HepG2 (cell line): Measurements from ENCODE around the gene CNNM4. TPM values are rescaled to one million over a fixed set of nuclear protein-coding genes. Genes with fewer than 3 reads are reported as not detected.

Experiments
- ATAC-seq: fragments of 200-7000 bp; cut with Tn5 transposase; 3 replicates; pipeline ENCODE4 v1.9.1; 2020; ENCODE audit warnings: mild to moderate bottlenecking, moderate library complexity
- BruUV-seq: library from RNA; stranded (reverse); fragments of 400-500 nt; replicated peaks from 2 replicates; lab custom pipeline; 2021; lab: Mats Ljungman, UMichigan
- CTCF ChIA-PET: fragments of 300-600 bp; formaldehyde crosslinking; extraction: SDS; loops from one replicate; lab custom pipeline; 2021; ENCODE audit warnings: low total read pairs, inconsistent platforms, low intra/inter-chr PET ratio; lab: Yijun Ruan, JAX
- POLR2A ChIA-PET: fragments of 350-600 bp; sonication (Branson Sonifier 250); formaldehyde crosslinking; loops from one replicate; lab custom pipeline; 2020; ENCODE audit warnings: antibody characterized with exemption, inconsistent platforms; lab: Yijun Ruan, JAX
- DNase-seq: peaks from one replicate; pipeline ENCODE4 v3.0.0-alpha.2; 2015; ENCODE audit warnings: low spot score
- FAIRE-seq: peaks from 3 replicates; lab custom pipeline; 2011; peaks lifted over from hg19 to GRCh38; lab: Jason Lieb, UNC
- H2AFZ ChIP-seq: one replicate; pipeline ENCODE4 v1.6.1; 2011; ENCODE audit warnings: low read length, inconsistent platforms
- H3K27ac ChIP-seq: fragments of 300-600 bp; 3 replicates; pipeline ENCODE4 v1.8.0; 2011; ENCODE audit warnings: mixed run types, mild to moderate bottlenecking, mixed read lengths, low read length, inconsistent platforms; ENCODE audit not compliant: insufficient read depth; ENCODE audit errors: extremely low read length
- H3K27me3 ChIP-seq, 2 experiments: fragments of 200-600 bp in 1 of 2; 2 replicates in 1 of 2; 3 replicates in 1 of 2; pipeline versions ENCODE4 v1.6.0 to v1.8.0; 2011; ENCODE audit warnings: low read length in 2 of 2, mild to moderate bottlenecking in 2 of 2, moderate library complexity in 2 of 2, inconsistent platforms in 1 of 2; ENCODE audit not compliant: insufficient read depth in 2 of 2, control insufficient read depth in 1 of 2
- H3K36me3 ChIP-seq, 2 experiments: fragments of 200-600 bp in 1 of 2; replicated peaks in 1 of 2; 2 replicates in 1 of 2; 3 replicates in 1 of 2; pipeline versions ENCODE4 v1.5.1 to v1.8.0; 2011; ENCODE audit warnings: low read length in 2 of 2, inconsistent platforms in 1 of 2; ENCODE audit not compliant: insufficient read depth in 2 of 2, control insufficient read depth in 1 of 2
- H3K4me1 ChIP-seq: 2 replicates; pipeline ENCODE4 v1.5.1; 2012; ENCODE audit warnings: low read length, inconsistent platforms; ENCODE audit not compliant: insufficient read depth
- H3K4me2 ChIP-seq: 2 replicates; pipeline ENCODE4 v1.6.0; 2011; ENCODE audit warnings: low read depth, low read length, inconsistent platforms
- H3K4me3 ChIP-seq, 3 experiments: fragments of 200-600 bp in 1 of 3; sonication (generic), shearing (Covaris generic) in 1 of 3; replicated peaks in 1 of 3; 2 replicates each; pipeline ENCODE4 v1.5.1; 2011 to 2016; ENCODE audit warnings: low read length in 3 of 3, inconsistent platforms in 2 of 3, low read depth in 2 of 3, mild to moderate bottlenecking in 2 of 3, control low read depth in 1 of 3, mixed read lengths in 1 of 3; ENCODE audit not compliant: insufficient read depth in 1 of 3
- H3K79me2 ChIP-seq: one replicate; pipeline ENCODE4 v1.6.1; 2011; ENCODE audit warnings: low read length, inconsistent platforms; ENCODE audit not compliant: insufficient read depth
- H3K9ac ChIP-seq: 2 replicates; pipeline ENCODE4 v1.6.0; 2011; ENCODE audit warnings: mild to moderate bottlenecking, low read depth, low read length, inconsistent platforms; ENCODE audit not compliant: insufficient read depth
- H3K9me3 ChIP-seq: 2 replicates; pipeline ENCODE4 v1.5.1; 2012; ENCODE audit warnings: mild to moderate bottlenecking, low read length
- H4K20me1 ChIP-seq: 2 replicates; pipeline ENCODE4 v1.6.0; 2011; ENCODE audit warnings: inconsistent platforms, mild to moderate bottlenecking, low read length, moderate library complexity; ENCODE audit not compliant: insufficient read depth
- ARID2 ChIP-seq: sonication (generic); formaldehyde crosslinking; IDR thresholded peaks from 2 replicates; pipeline ENCODE4 v1.8.1; 2022; ENCODE audit warnings: mild to moderate bottlenecking, missing genetic modification reagents, borderline replicate concordance
- ATF7 ChIP-seq, 2 experiments: fragments of 450-650 bp in 1 of 2; sonication (generic) in 1 of 2; formaldehyde crosslinking in 1 of 2; IDR thresholded peaks; 2 replicates each; pipeline versions ENCODE4 v1.4.0 to v1.6.1; 2016 to 2020; ENCODE audit warnings: antibody characterized with exemption in 1 of 2, mild to moderate bottlenecking in 1 of 2, missing genetic modification reagents in 1 of 2
- ATRX ChIP-seq: sonication (generic); formaldehyde crosslinking; IDR thresholded peaks from 2 replicates; pipeline ENCODE4 v1.4.0; 2020; ENCODE audit warnings: missing genetic modification reagents, borderline replicate concordance
- CBX5 ChIP-seq: sonication (generic); formaldehyde crosslinking; IDR thresholded peaks from 2 replicates; pipeline ENCODE4 v1.4.0; 2020; ENCODE audit warnings: missing genetic modification reagents, borderline replicate concordance
- CHD4 ChIP-seq: fragments of 200-600 bp; sonication (generic); IDR thresholded peaks from 2 replicates; pipeline ENCODE4 v1.7.0; 2017; ENCODE audit warnings: mild to moderate bottlenecking, low read length, borderline replicate concordance
- FIP1L1 ChIP-seq: fragments of 200-400 bp; formaldehyde crosslinking; IDR thresholded peaks from 2 replicates; pipeline ENCODE4 v1.6.1; 2018; ENCODE audit warnings: low read depth, mild to moderate bottlenecking, low read length, moderate library complexity, borderline replicate concordance; ENCODE audit not compliant: insufficient read depth
- IRF2 ChIP-seq: IDR thresholded peaks from 2 replicates; pipeline ENCODE4 v1.6.1; 2018; ENCODE audit warnings: missing genetic modification reagents, missing compliant biosample characterization
- JUNB ChIP-seq: sonication (generic); formaldehyde crosslinking; IDR thresholded peaks from 2 replicates; pipeline ENCODE4 v1.8.0; 2022; ENCODE audit warnings: missing genetic modification reagents, mild to moderate bottlenecking, borderline replicate concordance
- NONO ChIP-seq, 2 experiments: fragments of 450-650 bp in 1 of 2; sonication (generic) in 1 of 2; formaldehyde crosslinking in 1 of 2; IDR thresholded peaks in 1 of 2; conservative IDR thresholded peaks in 1 of 2; 2 replicates each; pipeline versions ENCODE4 v1.6.1 to v1.8.0; 2017 to 2022; ENCODE audit warnings: mild to moderate bottlenecking in 1 of 2, missing genetic modification reagents in 1 of 2, moderate library complexity in 1 of 2
- NR3C1 ChIP-seq: sonication (generic); formaldehyde crosslinking; IDR thresholded peaks from 2 replicates; pipeline ENCODE4 v1.4.0; 2020; ENCODE audit warnings: missing genetic modification reagents
- RARA ChIP-seq: IDR thresholded peaks from 2 replicates; pipeline ENCODE4 v1.6.1; 2016; ENCODE audit warnings: missing genetic modification reagents, missing compliant biosample characterization
- ZMYM3 ChIP-seq: sonication (generic); formaldehyde crosslinking; IDR thresholded peaks from 2 replicates; pipeline ENCODE4 v1.5.1; 2020; ENCODE audit warnings: mild to moderate bottlenecking, missing genetic modification reagents
- ZNF331 ChIP-seq: sonication (generic); formaldehyde crosslinking; IDR thresholded peaks from 2 replicates; pipeline ENCODE4 v1.4.0; 2020; ENCODE audit warnings: missing genetic modification reagents
- ZNF543 ChIP-seq: sonication (generic); formaldehyde crosslinking; IDR thresholded peaks from 2 replicates; pipeline ENCODE4 v1.4.0; 2020; ENCODE audit warnings: mild to moderate bottlenecking, missing genetic modification reagents
- WGBS: methylation state at CpG from one replicate; pipeline ENCODE4 v1.1.6; 2017; ENCODE audit warnings: low lambda C conversion rate; 5-methylcytosine and 5-hydroxymethylcytosine counted together
- in situ Hi-C: cut with HindIII; loops from 2 replicates; pipeline ENCODE4 v1.10.0; 2017; ENCODE audit warnings: low pct_unique_long_range_greater_than_20kb; ENCODE audit not compliant: extremely low pct_ligation_motif_present
- intact Hi-C: fragments of 100-400 bp; cut with micrococcal nuclease; formaldehyde crosslinking; loops from one replicate; pipeline ENCODE4 v1.10.0; 2022; ENCODE audit not compliant: unreplicated experiment
- polyA plus RNA-seq, 8 experiments: library from polyadenylated mRNA; depleted of rRNA in 3 of 8; stranded (reverse) in 7 of 8; unstranded in 1 of 8; fragments of >200 nt; fragmentation: Illumina TruSeq in 4 of 8; extraction: Trizol in 4 of 8; gene quantifications; 2 replicates each; pipeline versions ENCODE4 v1.2.1 to v1.2.3, GENCODE V29; 2011 to 2016; ENCODE audit warnings: low read depth in 4 of 8, missing spikeins in 1 of 8, mixed read lengths in 1 of 8; ENCODE audit not compliant: insufficient read depth in 1 of 8
- total RNA-seq, 5 experiments: library from RNA; depleted of rRNA; stranded (reverse); fragments of >200 nt; fragmentation: Illumina TruSeq; extraction: Trizol; gene quantifications; 2 replicates each; pipeline ENCODE4 v1.2.3, GENCODE V29; 2016; ENCODE audit warnings: low read depth in 1 of 5
- TF ChIP-seq, protein P1 (sequence below): sonication (generic); formaldehyde crosslinking; IDR thresholded peaks from 2 replicates; pipeline ENCODE4 v1.4.0; 2020; ENCODE audit warnings: missing genetic modification reagents
- TF ChIP-seq, protein P2 (sequence below): IDR thresholded peaks from 2 replicates; pipeline ENCODE4 v1.6.1; 2018; ENCODE audit warnings: missing genetic modification reagents, mild to moderate bottlenecking, missing compliant biosample characterization
- TF ChIP-seq, protein P3 (sequence below): sonication (generic); formaldehyde crosslinking; IDR thresholded peaks from 2 replicates; pipeline ENCODE4 v1.8.0; 2022; ENCODE audit warnings: missing genetic modification reagents, mild to moderate bottlenecking, moderate library complexity, borderline replicate concordance

Gene CNNM4
- total and polyA plus RNA-seq, 2 of the 13 experiments (the other 11 are each of a cell fraction or from before 2014, with no cell fraction given): 5.9 to 8.4 TPM

DNA sequence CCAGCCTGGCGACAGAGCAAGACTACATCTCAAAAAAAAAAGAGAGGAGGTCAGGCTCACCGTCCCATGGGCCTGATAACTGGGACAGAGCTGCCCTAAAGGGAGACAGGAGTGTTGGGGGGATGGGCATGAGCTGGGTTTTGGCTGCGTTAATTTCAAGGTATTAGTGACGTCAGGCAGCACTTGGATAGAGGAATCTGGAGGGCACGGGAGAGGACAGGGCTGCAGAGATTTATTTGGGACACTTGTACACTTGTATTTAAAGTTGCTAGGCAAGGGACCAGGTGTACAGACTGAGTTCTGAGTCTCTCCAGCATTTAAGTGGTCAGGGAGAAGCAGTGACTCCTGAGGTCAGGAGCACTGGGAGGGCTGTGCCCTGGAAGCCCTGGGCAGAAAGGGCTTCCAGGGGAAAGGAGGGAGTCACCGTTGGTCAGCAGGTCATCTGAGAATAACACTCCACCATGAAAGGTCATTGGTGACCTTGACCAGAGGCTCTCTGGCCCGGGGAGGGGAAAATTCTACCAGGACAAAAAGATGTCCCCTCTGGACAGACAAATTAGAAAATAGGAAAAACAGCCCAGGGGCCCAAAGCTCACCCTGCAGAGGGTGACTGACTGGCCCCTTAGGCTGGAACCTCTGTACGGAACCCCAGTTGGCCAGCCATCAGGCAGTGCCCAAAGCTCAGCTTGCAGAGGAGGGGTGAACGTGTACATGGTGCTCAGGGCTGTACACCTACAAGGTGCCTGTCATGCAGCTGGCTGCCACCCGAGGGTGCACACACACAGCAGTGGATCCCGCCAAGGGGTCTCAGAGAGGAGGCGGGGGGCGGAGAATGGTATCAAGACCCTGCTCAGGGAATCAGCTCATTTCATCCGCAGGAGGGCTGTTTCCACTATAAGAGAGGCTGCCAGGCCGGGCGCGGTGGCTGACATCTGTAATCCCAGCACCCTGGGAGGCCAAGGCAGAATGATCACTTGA is 32.4 kb downstream of the CNNM4 start:
- FAIRE-seq (peak; percentile 67), ATAC-seq (peak; percentile 86), DNase-seq (no peak)
- in situ Hi-C loops (no loop called here), intact Hi-C loops (no loop called here)
- Histone ChIP-seq H3K9me3 (no peaks in the 10 kb centered on the region), H3K27me3 (no peaks in the 10 kb centered on the region), H3K4me1 (peaks cover 26% of the 10 kb centered on the region), H3K4me2 (peak overlapping the region; percentile 38), H3K9ac (no peak overlapping the region), H3K36me3 (no peaks in the 10 kb centered on the region), H3K4me3 (no peak overlapping the region), H3K79me2 (no peaks in the 10 kb centered on the region), H2AFZ (no peak overlapping the region), H4K20me1 (no peaks in the 10 kb centered on the region), H3K27ac (peak overlapping the region; percentile 26)
- 78% methylated on average over 17 of the region's 17 CpGs for WGBS
- ChIA-PET CTCF (no interaction called here), POLR2A (no interaction called here)
- BruUV-seq: no TSS peak
- TF ChIP-seq ZMYM3 (CRISPR knock-in tag): 0 out of 2 replicates have a peak, but pooled peaks have one; percentile 27
- no peak for TF ChIP-seq ARID2 (CRISPR knock-in tag)
- TF ChIP-seq RARA (CRISPR knock-in tag): peak; percentile 52
- TF ChIP-seq, protein P1, sequence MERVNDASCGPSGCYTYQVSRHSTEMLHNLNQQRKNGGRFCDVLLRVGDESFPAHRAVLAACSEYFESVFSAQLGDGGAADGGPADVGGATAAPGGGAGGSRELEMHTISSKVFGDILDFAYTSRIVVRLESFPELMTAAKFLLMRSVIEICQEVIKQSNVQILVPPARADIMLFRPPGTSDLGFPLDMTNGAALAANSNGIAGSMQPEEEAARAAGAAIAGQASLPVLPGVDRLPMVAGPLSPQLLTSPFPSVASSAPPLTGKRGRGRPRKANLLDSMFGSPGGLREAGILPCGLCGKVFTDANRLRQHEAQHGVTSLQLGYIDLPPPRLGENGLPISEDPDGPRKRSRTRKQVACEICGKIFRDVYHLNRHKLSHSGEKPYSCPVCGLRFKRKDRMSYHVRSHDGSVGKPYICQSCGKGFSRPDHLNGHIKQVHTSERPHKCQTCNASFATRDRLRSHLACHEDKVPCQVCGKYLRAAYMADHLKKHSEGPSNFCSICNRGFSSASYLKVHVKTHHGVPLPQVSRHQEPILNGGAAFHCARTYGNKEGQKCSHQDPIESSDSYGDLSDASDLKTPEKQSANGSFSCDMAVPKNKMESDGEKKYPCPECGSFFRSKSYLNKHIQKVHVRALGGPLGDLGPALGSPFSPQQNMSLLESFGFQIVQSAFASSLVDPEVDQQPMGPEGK (CRISPR knock-in tag): no peak
- TF ChIP-seq IRF2 (CRISPR knock-in tag): 0 out of 2 replicates have a peak, but pooled peaks have one; percentile 10
- no peak for TF ChIP-seq CHD4
- no peak for TF ChIP-seq NR3C1 (CRISPR knock-in tag)
- TF ChIP-seq, protein P2, sequence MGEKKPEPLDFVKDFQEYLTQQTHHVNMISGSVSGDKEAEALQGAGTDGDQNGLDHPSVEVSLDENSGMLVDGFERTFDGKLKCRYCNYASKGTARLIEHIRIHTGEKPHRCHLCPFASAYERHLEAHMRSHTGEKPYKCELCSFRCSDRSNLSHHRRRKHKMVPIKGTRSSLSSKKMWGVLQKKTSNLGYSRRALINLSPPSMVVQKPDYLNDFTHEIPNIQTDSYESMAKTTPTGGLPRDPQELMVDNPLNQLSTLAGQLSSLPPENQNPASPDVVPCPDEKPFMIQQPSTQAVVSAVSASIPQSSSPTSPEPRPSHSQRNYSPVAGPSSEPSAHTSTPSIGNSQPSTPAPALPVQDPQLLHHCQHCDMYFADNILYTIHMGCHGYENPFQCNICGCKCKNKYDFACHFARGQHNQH (CRISPR knock-in tag): 0 out of 2 replicates have a peak, but pooled peaks have one; percentile 23
- 0 out of 2 replicates have a peak, but pooled peaks have one; percentile 19 for TF ChIP-seq ZNF331 (CRISPR knock-in tag)
- no peak for TF ChIP-seq ZNF543 (CRISPR knock-in tag)
- TF ChIP-seq, protein P3, sequence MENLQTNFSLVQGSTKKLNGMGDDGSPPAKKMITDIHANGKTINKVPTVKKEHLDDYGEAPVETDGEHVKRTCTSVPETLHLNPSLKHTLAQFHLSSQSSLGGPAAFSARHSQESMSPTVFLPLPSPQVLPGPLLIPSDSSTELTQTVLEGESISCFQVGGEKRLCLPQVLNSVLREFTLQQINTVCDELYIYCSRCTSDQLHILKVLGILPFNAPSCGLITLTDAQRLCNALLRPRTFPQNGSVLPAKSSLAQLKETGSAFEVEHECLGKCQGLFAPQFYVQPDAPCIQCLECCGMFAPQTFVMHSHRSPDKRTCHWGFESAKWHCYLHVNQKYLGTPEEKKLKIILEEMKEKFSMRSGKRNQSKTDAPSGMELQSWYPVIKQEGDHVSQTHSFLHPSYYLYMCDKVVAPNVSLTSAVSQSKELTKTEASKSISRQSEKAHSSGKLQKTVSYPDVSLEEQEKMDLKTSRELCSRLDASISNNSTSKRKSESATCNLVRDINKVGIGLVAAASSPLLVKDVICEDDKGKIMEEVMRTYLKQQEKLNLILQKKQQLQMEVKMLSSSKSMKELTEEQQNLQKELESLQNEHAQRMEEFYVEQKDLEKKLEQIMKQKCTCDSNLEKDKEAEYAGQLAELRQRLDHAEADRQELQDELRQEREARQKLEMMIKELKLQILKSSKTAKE (CRISPR knock-in tag): no peak
- no peak for TF ChIP-seq ATRX (CRISPR knock-in tag)
- no peak for TF ChIP-seq NONO (IDR thresholded peaks at IDR 0.05)
- TF ChIP-seq NONO (CRISPR knock-in tag; conservative IDR thresholded peaks at IDR 0.05): 0 out of 2 replicates have a peak, but pooled peaks have one; percentile 29
- no peak for TF ChIP-seq CBX5 (CRISPR knock-in tag)
- TF ChIP-seq ATF7 (IDR thresholded peaks at IDR 0.05): no peak
- no peak for TF ChIP-seq ATF7 (CRISPR knock-in tag; IDR thresholded peaks at IDR 0.05)
- no peak for TF ChIP-seq JUNB (CRISPR knock-in tag)
- TF ChIP-seq FIP1L1: no peak
